Activated T-helper 1 cell treated with anti-CD3 and anti-CD28 coated beads, Interleukin-12 subunit alpha, Interleukin-12 subunit beta, Interleukin-2, Interleukin-4 antibody, amounts not matched to agents 30 ng/mL and 10 ng/mL and 1 ng/mL, durations not matched to agents 14 hours and 24 hours and 36 hours (primary cell): ENCODE measurements around the gene RAP1GAP. TPM values are rescaled to one million over a fixed set of nuclear protein-coding genes. Genes with fewer than 3 reads are reported as not detected.

ENCODE experiments used
- DNase-seq: peaks from one replicate; pipeline ENCODE4 v3.0.0; 2021; ENCODE audit warnings: low spot score
- H3K27ac Mint-ChIP-seq: one replicate; pipeline ENCODE4 v1.8.0; 2021; ENCODE audit warnings: mild to moderate bottlenecking, mixed read lengths
- H3K27me3 Mint-ChIP-seq: one replicate; pipeline ENCODE4 v1.8.0; 2022; ENCODE audit warnings: mild to moderate bottlenecking, moderate library complexity, mixed read lengths; ENCODE audit not compliant: insufficient read depth
- H3K36me3 Mint-ChIP-seq: one replicate; pipeline ENCODE4 v1.8.0; 2021; ENCODE audit warnings: low read depth, mixed read lengths
- H3K4me1 Mint-ChIP-seq: one replicate; pipeline ENCODE4 v1.8.0; 2021; ENCODE audit warnings: low read depth, mixed read lengths
- H3K4me3 Mint-ChIP-seq: one replicate; pipeline ENCODE4 v1.8.0; 2021; ENCODE audit warnings: mild to moderate bottlenecking, moderate library complexity, mixed read lengths
- H3K9me3 Mint-ChIP-seq: one replicate; pipeline ENCODE4 v1.8.0; 2021; ENCODE audit warnings: mixed read lengths
- intact Hi-C: fragments of 100-400 bp; cut with micrococcal nuclease; formaldehyde crosslinking; loops from one replicate; pipeline ENCODE4 v1.15.1; 2024
- total RNA-seq: library from RNA; stranded (reverse); gene quantifications from 2 replicates; pipeline ENCODE4 v1.2.3, GENCODE V29; 2022

The RAP1GAP gene
- total RNA-seq, 1 donor from 2014 or later = 0.23 TPM

DNA sequence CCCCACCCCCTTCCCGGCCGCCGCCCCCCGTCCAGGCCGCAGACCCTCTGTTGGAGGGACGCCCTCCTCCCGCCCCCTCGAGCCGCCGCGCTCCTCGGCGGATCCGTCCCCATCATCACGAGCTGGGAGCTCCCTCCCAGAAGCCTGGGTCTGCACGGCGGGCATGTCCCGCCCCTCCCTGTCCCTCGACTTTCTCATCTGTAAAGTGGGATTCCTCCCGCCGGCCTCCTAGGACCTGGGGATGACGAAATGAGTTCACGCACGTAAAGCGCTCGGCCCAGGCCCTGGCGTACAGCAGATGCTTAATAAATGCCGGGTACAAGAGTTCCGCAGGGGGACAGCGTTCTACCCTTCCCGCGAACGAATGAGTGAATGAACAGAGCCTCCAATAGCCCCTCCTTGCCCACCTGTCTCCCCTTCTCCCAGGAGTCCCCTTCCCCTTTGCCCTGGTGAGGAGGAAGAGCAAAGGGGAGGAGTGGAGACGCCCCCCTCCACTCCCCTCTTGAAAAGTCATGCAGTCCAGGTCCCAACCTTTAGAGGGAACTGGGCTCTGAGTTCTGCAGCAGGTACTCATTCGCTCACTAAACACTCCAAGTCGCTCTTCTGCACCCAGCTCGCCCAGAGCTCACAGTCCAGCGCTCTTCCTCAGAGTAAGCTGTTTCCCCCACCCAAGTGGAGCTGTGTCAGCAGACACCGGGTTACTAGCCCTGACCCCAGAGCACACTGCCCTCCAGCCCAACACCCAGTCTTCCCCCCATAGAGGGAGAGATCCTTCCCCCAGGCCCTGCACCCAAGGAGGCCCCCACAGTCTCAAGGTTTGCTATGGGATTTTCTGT lies 16.8 kb downstream of the RAP1GAP start:
- no peaks in the 10 kb centered on the region for H3K36me3 Mint-ChIP-seq
- peak overlapping the region; percentile 81 for H3K4me3 Mint-ChIP-seq
- DNase-seq = no peak
- H3K27me3 Mint-ChIP-seq = peaks cover 43% of the 10 kb centered on the region
- no peak overlapping the region for H3K27ac Mint-ChIP-seq
- peaks cover 14% of the 10 kb centered on the region for H3K4me1 Mint-ChIP-seq
- intact Hi-C loops = loop anchor here (10.0 kb wide), 3 partner anchors 278 to 418 kb away; no protein-coding TSS in a partner anchor
- H3K9me3 Mint-ChIP-seq = no peaks in the 10 kb centered on the region

GRCh38 chr1:21651214-21652042 lies 17.7 kb downstream of the RAP1GAP start:
- Mint-ChIP-seq H3K4me1 (peaks cover 14% of the 10 kb centered on the region), H3K27me3 (peaks cover 36% of the 10 kb centered on the region), H3K4me3 (peak overlapping the region; percentile 84), H3K9me3 (no peaks in the 10 kb centered on the region), H3K27ac (peak overlapping the region; percentile 28), H3K36me3 (no peaks in the 10 kb centered on the region)
- DNase-seq = peak; percentile 33
- intact Hi-C loops = loop anchor here (10.0 kb wide), 3 partner anchors 277 to 417 kb away; no protein-coding TSS in a partner anchor

GRCh38 chr1:21650400-21650799 lies 18.8 kb downstream of the RAP1GAP start:
- H3K9me3 Mint-ChIP-seq = no peaks in the 10 kb centered on the region
- no peak overlapping the region for H3K4me3 Mint-ChIP-seq
- DNase-seq = no peak
- H3K36me3 Mint-ChIP-seq = no peaks in the 10 kb centered on the region
- H3K4me1 Mint-ChIP-seq = peaks cover 14% of the 10 kb centered on the region
- intact Hi-C loops = loop anchor here (10.0 kb wide), 3 partner anchors 276 to 416 kb away; no protein-coding TSS in a partner anchor
- H3K27me3 Mint-ChIP-seq = peaks cover 39% of the 10 kb centered on the region
- H3K27ac Mint-ChIP-seq = no peak overlapping the region

GRCh38 chr1:21649315-21649714 lies 19.8 kb downstream of the RAP1GAP start:
- Mint-ChIP-seq H3K4me3 (no peak overlapping the region), H3K36me3 (no peaks in the 10 kb centered on the region), H3K9me3 (no peaks in the 10 kb centered on the region), H3K4me1 (peaks cover 14% of the 10 kb centered on the region), H3K27ac (no peak overlapping the region), H3K27me3 (peaks cover 32% of the 10 kb centered on the region)
- intact Hi-C loops = no loop called here
- DNase-seq = no peak

- Mint-ChIP-seq H3K36me3 (no peaks in the 10 kb centered on the region), H3K27ac (no peak overlapping the region), H3K4me1 (peaks cover 14% of the 10 kb centered on the region), H3K27me3 (peaks cover 30% of the 10 kb centered on the region), H3K9me3 (no peaks in the 10 kb centered on the region), H3K4me3 (no peak overlapping the region)
- intact Hi-C loops = loop anchor here (1.0 kb wide), 1 partner anchor 11 kb away; no protein-coding TSS in a partner anchor
- no peak for DNase-seq
These were observed 20.4 kb downstream of the RAP1GAP start for GRCh38 chr1:21648791-21649190.

- Mint-ChIP-seq H3K4me3 (no peak overlapping the region), H3K4me1 (peaks cover 14% of the 10 kb centered on the region), H3K27me3 (peaks cover 30% of the 10 kb centered on the region), H3K27ac (no peak overlapping the region), H3K9me3 (no peaks in the 10 kb centered on the region), H3K36me3 (no peaks in the 10 kb centered on the region)
- intact Hi-C loops = loop anchor here (1.0 kb wide), 1 partner anchor 11 kb away; no protein-coding TSS in a partner anchor
- no peak for DNase-seq
These were observed 20.8 kb downstream of the RAP1GAP start for GRCh38 chr1:21648352-21648730.

DNA sequence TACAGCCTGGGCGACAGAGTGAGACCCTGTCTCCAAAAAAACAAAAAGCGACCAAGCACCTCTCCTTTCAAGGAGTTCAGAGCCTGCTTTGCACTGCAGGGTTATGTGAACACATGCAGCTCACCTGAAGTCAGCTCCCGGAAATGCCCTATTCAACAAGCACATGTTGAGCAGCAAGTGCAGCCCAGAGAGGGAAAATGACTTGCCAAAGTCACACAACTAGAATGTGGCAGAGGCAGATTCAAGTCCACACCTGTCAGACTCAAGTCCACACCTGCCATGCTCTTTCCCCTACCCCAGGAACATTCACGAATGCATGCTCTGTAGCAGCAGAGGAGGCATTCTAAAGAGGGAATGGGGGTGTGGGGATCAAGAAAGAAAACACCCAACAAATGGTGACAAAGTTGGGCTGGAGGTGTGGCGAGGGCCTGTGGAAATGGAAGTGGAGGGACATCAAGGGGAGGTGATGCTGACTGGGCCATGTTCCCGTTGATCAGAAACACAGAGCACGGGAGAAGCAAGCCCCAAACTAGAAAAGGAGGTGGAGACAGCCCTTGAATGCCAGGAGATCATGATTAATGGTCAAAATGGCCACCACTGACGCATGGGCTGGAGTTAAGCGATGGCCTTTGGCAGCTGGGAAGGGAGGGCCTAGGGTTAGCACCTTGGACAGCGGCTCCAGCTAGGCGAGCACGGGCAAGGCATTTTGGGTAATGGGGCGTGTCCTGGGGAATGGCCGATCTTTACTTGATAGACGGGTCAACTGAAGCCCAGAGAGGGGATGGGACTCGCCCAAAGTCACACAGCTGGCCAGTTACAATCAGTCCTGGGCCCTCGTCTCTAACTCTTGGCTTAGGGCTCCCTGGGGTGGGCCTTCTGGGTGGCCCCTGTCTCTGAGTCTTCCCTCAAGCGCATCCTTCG lies 21.5 kb downstream of the RAP1GAP start:
- no peak overlapping the region for H3K4me3 Mint-ChIP-seq
- intact Hi-C loops = loop anchor here (1.0 kb wide), 1 partner anchor 12 kb away; no protein-coding TSS in a partner anchor
- no peak overlapping the region for H3K27ac Mint-ChIP-seq
- peaks cover 25% of the 10 kb centered on the region for H3K27me3 Mint-ChIP-seq
- no peaks in the 10 kb centered on the region for H3K9me3 Mint-ChIP-seq
- no peaks in the 10 kb centered on the region for H3K36me3 Mint-ChIP-seq
- no peak for DNase-seq
- peaks cover 13% of the 10 kb centered on the region for H3K4me1 Mint-ChIP-seq

GRCh38 chr1:21645550-21645949 lies 23.6 kb downstream of the RAP1GAP start:
- intact Hi-C loops = no loop called here
- Mint-ChIP-seq H3K9me3 (no peaks in the 10 kb centered on the region), H3K27me3 (peaks cover 15% of the 10 kb centered on the region), H3K4me1 (no peaks in the 10 kb centered on the region), H3K27ac (no peak overlapping the region), H3K36me3 (no peaks in the 10 kb centered on the region), H3K4me3 (no peak overlapping the region)
- no peak for DNase-seq

GRCh38 chr1:21644906-21645305 lies 24.3 kb downstream of the RAP1GAP start:
- no peaks in the 10 kb centered on the region for H3K4me1 Mint-ChIP-seq
- intact Hi-C loops = no loop called here

GRCh38 chr1:21644348-21644747 lies 24.8 kb downstream of the RAP1GAP start:
- no peaks in the 10 kb centered on the region for H3K36me3 Mint-ChIP-seq
- intact Hi-C loops = no loop called here
- H3K4me1 Mint-ChIP-seq = no peaks in the 10 kb centered on the region
- H3K4me3 Mint-ChIP-seq = no peak overlapping the region
- H3K27me3 Mint-ChIP-seq = peaks cover 11% of the 10 kb centered on the region
- DNase-seq = no peak
- H3K27ac Mint-ChIP-seq = no peak overlapping the region
- H3K9me3 Mint-ChIP-seq = no peaks in the 10 kb centered on the region

More at GRCh38 chr1:21644906-21645305, 24.3 kb downstream of the RAP1GAP start:
- no peak overlapping the region for H3K4me3 Mint-ChIP-seq
- peaks cover 15% of the 10 kb centered on the region for H3K27me3 Mint-ChIP-seq
- no peak for DNase-seq
- H3K36me3 Mint-ChIP-seq = no peaks in the 10 kb centered on the region
- no peak overlapping the region for H3K27ac Mint-ChIP-seq
- H3K9me3 Mint-ChIP-seq = no peaks in the 10 kb centered on the region

- no peak for DNase-seq
- Mint-ChIP-seq H3K9me3 (no peaks in the 10 kb centered on the region), H3K4me1 (peaks cover 3% of the 10 kb centered on the region), H3K27me3 (peaks cover 6% of the 10 kb centered on the region), H3K27ac (no peak overlapping the region), H3K36me3 (no peaks in the 10 kb centered on the region), H3K4me3 (no peak overlapping the region)
- intact Hi-C loops = no loop called here
These were observed 25.5 kb downstream of the RAP1GAP start for GRCh38 chr1:21643624-21644023.
